Omental fat pad (tissue), 4 donors: ENCODE results near the gene ATP1B4. TPM values are rescaled to one million over a fixed set of nuclear protein-coding genes. Genes with fewer than 3 reads are reported as not detected.

Source experiments
- ATAC-seq: fragments of 150-250 bp; one replicate; pipeline ENCODE4 v1.9.1; 2016; ENCODE audit warnings: mild to moderate bottlenecking, moderate library complexity; ENCODE audit not compliant: low FRiP score
- DNase-seq: peaks from one replicate; pipeline ENCODE4 v3.0.0-alpha.2; 2019; ENCODE audit warnings: low spot score
- total RNA-seq, 4 donors: library from RNA; depleted of rRNA; stranded (reverse); fragments of >200 nt; gene quantifications; one replicate each; pipeline ENCODE4 v1.1.0, GENCODE V29; 2016
- TF ChIP-seq, protein P1 (sequence below), 3 donors: fragments of 450-650 bp; IDR thresholded peaks; one replicate each; pipeline ENCODE4 v1.5.1; 2016 to 2017; ENCODE audit warnings: antibody characterized with exemption in 3 of 3, mild to moderate bottlenecking in 3 of 3, moderate library complexity in 2 of 3

ATP1B4 gene
- total RNA-seq, 4 donors from 2014 or later, result not detected

- ATAC-seq, result no peak
- no peak for DNase-seq
- TF ChIP-seq, protein P1, sequence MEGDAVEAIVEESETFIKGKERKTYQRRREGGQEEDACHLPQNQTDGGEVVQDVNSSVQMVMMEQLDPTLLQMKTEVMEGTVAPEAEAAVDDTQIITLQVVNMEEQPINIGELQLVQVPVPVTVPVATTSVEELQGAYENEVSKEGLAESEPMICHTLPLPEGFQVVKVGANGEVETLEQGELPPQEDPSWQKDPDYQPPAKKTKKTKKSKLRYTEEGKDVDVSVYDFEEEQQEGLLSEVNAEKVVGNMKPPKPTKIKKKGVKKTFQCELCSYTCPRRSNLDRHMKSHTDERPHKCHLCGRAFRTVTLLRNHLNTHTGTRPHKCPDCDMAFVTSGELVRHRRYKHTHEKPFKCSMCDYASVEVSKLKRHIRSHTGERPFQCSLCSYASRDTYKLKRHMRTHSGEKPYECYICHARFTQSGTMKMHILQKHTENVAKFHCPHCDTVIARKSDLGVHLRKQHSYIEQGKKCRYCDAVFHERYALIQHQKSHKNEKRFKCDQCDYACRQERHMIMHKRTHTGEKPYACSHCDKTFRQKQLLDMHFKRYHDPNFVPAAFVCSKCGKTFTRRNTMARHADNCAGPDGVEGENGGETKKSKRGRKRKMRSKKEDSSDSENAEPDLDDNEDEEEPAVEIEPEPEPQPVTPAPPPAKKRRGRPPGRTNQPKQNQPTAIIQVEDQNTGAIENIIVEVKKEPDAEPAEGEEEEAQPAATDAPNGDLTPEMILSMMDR (IDR thresholded peaks at IDR 0.05), result no peak
These were observed 40.5 kb downstream of the ATP1B4 start for GRCh38 chrX:120402369-120402768.

- TF ChIP-seq, protein P1 (IDR thresholded peaks at IDR 0.05), result no peak
- ATAC-seq, result no peak
These were observed 44.7 kb downstream of the ATP1B4 start for GRCh38 chrX:120406638-120407037.

GRCh38 chrX:120408168-120408567 lies 46.3 kb downstream of the ATP1B4 start:
- TF ChIP-seq, protein P1 (IDR thresholded peaks at IDR 0.05), result no peak

More at GRCh38 chrX:120406638-120407037, 44.7 kb downstream of the ATP1B4 start:
- no peak for DNase-seq

GRCh38 chrX:120419463-120419862 lies 57.6 kb downstream of the ATP1B4 start:
- TF ChIP-seq, protein P1 (IDR thresholded peaks at IDR 0.05), result no peak
- no peak for DNase-seq
- ATAC-seq, result no peak

More at GRCh38 chrX:120408168-120408567, 46.3 kb downstream of the ATP1B4 start:
- no peak for ATAC-seq
- no peak for DNase-seq

DNA sequence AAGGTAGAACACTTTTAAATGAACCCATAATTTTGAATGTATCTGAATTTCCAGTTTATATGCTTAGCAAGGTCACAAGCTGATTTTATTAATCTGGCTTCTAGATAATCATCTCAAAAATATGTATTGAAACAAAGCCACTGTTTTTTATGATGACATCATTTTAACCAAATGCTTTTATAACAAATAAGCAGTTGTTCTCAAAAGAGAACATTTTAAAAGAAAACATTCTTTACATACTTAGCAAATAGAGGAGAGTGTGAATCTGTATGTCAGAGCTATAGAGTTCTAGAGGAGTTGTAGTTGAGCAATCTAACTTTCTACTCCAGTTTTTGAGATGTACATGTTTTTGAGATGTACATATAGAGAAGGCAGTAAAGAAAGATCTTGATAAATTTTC lies 64.7 kb downstream of the ATP1B4 start:
- TF ChIP-seq, protein P1 (IDR thresholded peaks at IDR 0.05), result no peak
- no peak for DNase-seq
- ATAC-seq, result no peak

GRCh38 chrX:120428309-120428708 lies 66.4 kb downstream of the ATP1B4 start:
- no peak for DNase-seq
- TF ChIP-seq, protein P1 (IDR thresholded peaks at IDR 0.05), result no peak
- no peak for ATAC-seq

GRCh38 chrX:120429776-120430540 lies 68.1 kb downstream of the ATP1B4 start:
- DNase-seq (no peak), ATAC-seq (no peak)
- TF ChIP-seq, protein P1 (IDR thresholded peaks at IDR 0.05), result no peak
